ENCODE data around the gene ZBTB46.

ZBTB46 gene

GRCh38 chr20:63705232-63706026 lies 125.6 kb downstream of the ZBTB46 start:
- DNase-seq (ENCODE audit: low spot score), result no peak

DNA sequence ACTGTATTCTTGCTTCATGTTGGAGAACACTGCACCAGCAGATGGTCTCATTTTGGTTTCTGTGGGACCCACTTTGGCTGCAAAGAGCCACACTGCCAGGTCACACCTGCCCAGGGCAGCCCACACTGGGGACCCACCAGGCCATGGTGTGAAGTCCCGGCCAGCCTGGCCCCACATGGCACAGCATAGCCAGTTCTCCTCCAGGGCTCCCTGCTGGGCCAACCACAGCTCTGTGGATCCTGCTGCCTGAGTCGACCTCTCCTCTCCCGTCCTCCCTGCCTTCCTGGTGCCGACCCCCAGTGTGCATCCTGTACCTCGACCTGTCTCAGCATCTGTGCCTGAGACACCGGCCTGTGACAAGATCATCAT lies 126.3 kb downstream of the ZBTB46 start:
- no peak for DNase-seq (ENCODE audit: low spot score)

DNA sequence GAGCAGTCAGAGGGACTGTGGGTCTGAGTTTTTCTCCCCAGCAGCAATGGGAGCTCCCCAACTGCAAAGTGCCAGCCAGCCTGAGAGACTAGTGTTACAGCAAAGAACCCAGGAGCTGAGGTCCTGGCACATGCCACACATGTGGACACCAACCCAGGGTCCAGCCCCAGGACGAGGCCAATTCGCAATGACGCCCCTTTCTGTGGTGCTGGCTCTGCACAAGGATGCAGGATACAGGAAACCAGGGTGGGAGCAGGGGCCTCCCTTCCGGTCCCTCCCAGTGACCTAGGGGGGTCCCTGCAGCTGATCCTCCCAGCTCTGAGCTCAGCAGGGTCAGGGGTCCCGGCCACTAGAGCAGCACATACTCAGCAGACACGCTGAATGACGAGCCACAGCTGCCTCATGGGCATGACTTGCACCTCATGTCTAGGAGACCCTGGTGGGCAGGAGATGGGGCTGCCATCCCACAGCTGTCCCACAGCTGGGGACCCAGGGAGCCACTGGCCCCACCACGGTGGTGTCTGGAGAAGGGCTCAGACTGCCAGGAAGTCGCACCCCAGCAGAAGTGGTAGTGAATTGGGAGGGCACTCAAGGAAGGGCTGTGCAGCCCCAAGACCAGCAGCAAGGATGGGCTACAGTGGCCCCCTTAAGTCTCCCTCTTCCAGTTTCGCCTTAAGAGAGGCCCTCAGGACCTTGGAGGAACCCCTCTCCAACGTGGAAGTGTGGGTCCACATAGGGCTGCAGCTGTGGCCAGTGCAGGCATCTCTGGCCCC lies 126.9 kb downstream of the ZBTB46 start:
- DNase-seq (ENCODE audit: low spot score), result no peak

DNA sequence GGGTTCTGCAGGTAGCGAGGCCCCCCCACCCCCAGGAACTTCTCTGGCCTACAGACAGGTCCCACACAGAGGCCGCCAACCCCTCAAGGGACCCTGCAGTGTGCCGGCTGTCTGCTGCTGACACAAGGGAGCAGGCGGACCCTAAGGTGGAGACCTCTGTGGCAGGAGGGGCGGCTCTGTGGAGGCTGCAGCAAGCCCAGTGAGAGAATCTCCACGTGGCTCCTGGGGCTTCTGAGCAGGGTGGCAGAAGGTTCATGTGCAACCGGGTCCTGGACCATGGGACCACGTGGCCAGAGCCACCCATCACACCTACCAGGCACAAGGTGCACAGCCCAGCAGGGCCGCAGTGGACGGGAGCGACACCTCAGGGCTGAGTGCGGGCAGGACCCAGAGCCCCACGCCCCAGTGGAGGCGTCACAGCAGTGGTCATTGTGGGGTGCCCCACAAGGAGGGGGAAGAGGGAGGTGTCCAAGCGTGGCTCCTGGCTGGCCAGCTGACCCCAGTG lies 127.5 kb downstream of the ZBTB46 start:
- no peak for DNase-seq (ENCODE audit: low spot score)

DNA sequence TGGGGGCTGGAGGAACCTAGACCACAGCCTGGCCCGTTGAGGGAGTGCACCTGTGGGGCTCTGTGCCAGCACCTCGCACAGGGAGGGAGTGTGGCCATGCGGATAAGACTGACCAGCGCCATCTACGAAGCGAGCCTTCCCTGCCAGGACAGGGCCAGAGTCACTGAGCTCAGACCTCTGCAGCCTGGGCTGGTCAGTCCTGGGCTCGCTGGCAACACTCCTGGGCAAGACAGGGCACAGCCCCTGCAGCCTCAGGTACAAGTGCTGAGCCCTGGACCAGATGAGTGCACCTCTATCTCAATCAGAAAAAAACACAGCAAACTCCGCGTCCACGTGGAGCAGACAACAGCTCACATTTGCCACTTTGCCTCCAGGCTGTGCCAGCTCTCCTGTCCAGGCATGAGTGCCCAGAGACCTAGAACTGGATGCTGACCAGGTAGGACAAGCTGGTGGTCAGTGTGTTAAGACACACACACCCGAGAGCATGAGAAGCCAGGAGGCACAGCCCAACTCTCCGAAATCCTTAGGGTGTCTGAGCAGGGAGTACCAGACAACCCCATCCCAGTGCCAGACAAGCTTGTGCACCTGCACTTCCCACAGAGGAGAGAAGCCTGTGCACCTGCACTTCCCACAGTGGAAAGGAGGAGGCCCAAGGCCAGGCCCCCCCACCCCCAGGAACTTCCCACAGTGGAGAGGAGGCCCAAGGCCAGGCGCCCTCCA lies 128.2 kb downstream of the ZBTB46 start:
- DNase-seq (ENCODE audit: low spot score), result peak; percentile 6

- no peak for DNase-seq (ENCODE audit: low spot score)
Measured at GRCh38 chr20:63702036-63702665, 128.9 kb downstream of the ZBTB46 start.

DNA sequence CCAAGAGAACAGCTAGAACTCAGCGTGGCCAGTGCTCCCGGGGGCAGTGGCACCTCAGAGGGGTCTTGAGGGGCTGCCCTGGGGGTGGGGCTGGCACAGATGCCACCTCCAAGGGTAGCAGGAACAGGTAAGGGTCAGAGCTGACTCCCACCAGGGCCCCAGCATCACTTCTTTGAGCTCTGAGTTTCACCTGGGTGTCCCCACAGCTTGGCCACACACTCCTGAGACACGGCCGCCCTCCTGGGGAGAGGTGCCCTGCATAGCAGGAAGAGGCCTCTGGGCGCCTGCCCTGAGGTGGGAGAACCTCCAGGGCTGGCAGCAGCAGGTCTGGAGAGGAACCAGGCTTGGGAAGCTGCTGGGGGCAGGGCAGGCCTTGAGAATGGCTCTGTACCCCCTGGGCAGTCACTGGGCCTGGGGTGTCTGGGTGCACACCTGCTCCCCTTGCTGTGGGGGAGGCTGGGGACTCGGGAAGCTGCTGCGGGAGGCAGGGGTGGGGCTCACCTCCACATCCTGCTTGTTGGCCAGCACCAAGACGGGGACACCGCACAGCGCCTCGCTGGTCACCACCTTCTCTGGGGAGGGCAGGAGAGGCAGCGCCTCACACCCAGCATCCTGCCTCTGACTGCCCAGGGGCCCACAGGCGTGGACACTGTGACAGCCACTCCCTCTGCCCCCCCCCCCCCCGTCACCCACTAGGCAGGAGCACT lies 129.6 kb downstream of the ZBTB46 start:
- DNase-seq (ENCODE audit: low spot score), result no peak

GRCh38 chr20:63701051-63701328 lies 130.1 kb downstream of the ZBTB46 start:
- DNase-seq (ENCODE audit: low spot score), result no peak

DNA sequence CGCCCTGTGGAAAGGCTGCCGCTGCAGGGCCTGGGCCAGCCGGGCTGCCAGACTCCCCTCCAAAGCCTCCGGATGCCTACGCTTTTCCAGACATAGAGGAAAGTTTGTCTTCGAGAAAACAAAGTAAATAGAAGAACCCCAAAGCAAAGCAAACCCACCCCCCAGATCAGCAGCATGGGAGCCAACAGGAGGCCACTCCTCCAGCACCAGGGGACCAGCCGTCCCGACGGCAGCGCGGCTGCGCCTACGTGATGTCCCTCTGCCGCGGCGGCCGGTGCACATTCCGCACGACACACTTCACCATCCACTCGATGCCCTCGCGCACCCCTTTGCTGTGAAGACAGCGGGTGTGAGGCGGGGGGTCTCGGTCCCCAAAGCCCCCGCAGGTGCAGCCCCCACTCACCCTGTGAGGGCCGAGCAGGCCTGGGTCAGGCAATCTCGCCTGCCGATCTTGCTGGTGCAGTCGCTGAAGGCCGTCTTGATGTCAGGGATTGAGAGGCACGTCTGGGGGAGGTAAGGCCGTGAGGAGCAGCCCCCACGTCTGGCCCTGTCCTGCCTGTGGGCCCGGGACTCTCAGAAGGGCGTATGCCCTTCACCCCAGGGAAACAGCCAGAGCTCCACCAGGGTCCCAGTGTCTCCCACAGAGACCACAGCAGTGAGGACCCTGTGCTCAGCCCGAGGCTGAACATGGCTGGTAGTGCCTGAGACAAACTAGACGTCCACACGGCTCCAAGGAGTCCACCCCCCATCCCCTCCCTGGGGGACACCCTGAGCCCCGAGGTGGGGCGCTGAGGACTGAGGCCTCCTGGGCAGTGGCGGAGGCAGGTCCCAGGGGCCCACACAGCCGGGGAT lies 130.6 kb downstream of the ZBTB46 start:
- peak; percentile 5 for DNase-seq (ENCODE audit: low spot score)

GRCh38 chr20:63699466-63700198 lies 131.4 kb downstream of the ZBTB46 start:
- no peak for DNase-seq (ENCODE audit: low spot score)

- DNase-seq (ENCODE audit: low spot score), result peak; percentile 93
Measured at GRCh38 chr20:63698739-63699465, 132.2 kb downstream of the ZBTB46 start.

- DNase-seq (ENCODE audit: low spot score), result no peak
Measured at GRCh38 chr20:63697868-63698545, 133.1 kb downstream of the ZBTB46 start.

DNA sequence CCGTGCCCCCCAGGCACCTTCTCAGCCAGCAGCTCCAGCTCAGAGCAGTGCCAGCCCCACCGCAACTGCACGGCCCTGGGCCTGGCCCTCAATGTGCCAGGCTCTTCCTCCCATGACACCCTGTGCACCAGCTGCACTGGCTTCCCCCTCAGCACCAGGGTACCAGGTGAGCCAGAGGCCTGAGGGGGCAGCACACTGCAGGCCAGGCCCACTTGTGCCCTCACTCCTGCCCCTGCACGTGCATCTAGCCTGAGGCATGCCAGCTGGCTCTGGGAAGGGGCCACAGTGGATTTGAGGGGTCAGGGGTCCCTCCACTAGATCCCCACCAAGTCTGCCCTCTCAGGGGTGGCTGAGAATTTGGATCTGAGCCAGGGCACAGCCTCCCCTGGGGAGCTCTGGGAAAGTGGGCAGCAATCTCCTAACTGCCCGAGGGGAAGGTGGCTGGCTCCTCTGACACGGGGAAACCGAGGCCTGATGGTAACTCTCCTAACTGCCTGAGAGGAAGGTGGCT lies 133.7 kb downstream of the ZBTB46 start:
- DNase-seq (ENCODE audit: low spot score), result no peak

GRCh38 chr20:63696628-63697356 lies 134.3 kb downstream of the ZBTB46 start, which contains the start of gene TNFRSF6B:
Gene TNFRSF6B, plus strand, starts transcription at chr20:63696652. Its CDS starts 116 bp downstream, at chr20:63696768.
- no peak for DNase-seq (ENCODE audit: low spot score)

- no peak for DNase-seq (ENCODE audit: low spot score)
Measured at GRCh38 chr20:63696306-63696627, 134.8 kb downstream of the ZBTB46 start.

- no peak for DNase-seq (ENCODE audit: low spot score)
Measured at GRCh38 chr20:63695424-63696305, 135.4 kb downstream of the ZBTB46 start.
